GM12864 (cell line): Measurements from ENCODE around the gene DCPS.
"Not testable (repeated sequence)": the region's sequence is repeated elsewhere in the genome, so short reads cannot be mapped to it uniquely, and the experiment has no call there.

Source experiments
- DNase-seq: peaks from one replicate; pipeline ENCODE4 v3.0.0-alpha.2; 2011; ENCODE audit warnings: low read depth
- H3K4me3 ChIP-seq: 2 replicates; pipeline ENCODE4 v1.5.1; 2011; ENCODE audit warnings: mild to moderate bottlenecking, low read depth, low read length, control low read depth
- TF ChIP-seq, protein P1 (sequence below): IDR thresholded peaks from 2 replicates; pipeline ENCODE4 v1.5.1; 2011; ENCODE audit warnings: low read depth, mild to moderate bottlenecking, moderate library complexity, low read length, control low read depth, inconsistent platforms; ENCODE audit errors: missing control alignments

DCPS gene

DNA sequence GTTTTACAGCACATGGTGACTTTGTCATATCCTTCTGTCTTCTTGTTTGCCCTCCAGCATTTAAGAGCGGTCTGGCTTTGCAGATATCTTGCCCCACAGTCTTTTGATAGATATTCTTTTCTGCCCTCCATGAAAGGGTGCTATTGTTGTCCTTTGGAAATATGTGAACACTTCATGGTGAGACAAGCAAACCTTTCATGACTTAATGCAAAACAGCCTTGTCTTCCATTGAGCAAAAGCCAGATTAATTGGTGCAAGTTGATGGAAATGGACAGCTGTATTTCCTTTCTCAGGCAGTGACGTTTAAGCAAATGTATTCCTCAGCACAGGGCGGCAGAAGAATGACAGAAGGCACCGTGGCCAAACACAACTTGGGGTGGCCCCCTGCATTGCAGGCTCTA is 4.4 kb downstream of the DCPS start:
- H3K4me3 ChIP-seq = no peak overlapping the region
- TF ChIP-seq, protein P1, sequence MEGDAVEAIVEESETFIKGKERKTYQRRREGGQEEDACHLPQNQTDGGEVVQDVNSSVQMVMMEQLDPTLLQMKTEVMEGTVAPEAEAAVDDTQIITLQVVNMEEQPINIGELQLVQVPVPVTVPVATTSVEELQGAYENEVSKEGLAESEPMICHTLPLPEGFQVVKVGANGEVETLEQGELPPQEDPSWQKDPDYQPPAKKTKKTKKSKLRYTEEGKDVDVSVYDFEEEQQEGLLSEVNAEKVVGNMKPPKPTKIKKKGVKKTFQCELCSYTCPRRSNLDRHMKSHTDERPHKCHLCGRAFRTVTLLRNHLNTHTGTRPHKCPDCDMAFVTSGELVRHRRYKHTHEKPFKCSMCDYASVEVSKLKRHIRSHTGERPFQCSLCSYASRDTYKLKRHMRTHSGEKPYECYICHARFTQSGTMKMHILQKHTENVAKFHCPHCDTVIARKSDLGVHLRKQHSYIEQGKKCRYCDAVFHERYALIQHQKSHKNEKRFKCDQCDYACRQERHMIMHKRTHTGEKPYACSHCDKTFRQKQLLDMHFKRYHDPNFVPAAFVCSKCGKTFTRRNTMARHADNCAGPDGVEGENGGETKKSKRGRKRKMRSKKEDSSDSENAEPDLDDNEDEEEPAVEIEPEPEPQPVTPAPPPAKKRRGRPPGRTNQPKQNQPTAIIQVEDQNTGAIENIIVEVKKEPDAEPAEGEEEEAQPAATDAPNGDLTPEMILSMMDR = no peak
- no peak for DNase-seq

DNA sequence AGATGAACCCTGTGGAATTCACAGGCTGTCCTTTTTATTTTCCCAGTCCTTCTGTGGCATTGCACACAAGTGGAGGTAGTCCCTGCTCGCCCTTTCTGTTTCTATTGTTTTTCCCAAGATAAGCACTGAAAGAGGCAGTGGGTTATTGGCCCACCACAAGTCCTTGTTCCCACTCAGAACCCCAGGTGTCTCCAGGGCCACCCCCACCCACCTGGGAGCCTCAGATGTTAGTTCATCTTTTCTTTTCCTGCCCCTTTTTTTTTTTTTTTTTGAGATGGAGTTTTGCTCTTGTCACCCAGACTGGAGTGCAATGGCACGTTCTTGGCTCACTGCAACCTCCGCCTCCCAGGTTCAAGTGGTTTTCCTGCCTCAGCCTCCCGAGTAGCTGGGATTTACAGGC is 4.9 kb downstream of the DCPS start:
- not testable (repeated sequence) for H3K4me3 ChIP-seq, DNase-seq

DNA sequence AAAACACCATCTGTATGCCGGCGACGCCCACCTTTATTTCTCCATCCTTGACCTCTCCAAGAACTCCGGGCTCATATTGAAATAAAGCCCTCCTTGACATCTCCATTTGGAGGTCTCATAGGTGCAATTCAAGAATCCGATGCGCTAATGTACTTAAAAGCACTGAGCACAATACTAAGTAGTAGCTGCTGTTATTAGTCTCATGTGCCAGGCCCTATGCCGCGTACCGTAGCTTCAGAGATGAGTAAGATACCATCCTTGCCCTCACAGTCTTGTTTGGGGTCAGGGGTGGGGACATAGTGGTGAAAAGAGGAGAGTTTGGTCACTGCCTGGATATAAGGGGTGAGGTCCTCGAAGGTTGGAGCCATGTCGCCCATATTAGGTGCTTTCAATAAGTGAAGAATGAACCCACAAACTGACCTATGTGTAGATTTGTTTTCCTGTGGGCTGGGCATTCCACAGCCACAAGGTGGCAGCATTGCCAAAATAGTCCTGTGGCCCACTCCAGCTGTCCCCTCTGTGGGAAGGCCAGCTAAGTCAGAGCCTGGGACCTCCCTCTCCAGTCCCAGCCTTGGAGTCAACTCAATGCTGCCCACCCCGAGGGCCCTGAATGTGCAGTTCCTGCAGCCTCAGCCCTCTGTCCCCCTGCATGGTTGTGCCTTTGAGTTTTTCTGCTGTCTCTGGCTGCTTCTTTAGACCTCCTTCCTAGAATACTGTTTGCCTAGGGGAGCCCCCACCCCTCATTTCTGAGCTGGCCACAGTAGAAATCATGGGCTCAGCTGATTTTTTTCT is 6.5 kb downstream of the DCPS start:
- no peak overlapping the region for H3K4me3 ChIP-seq
- TF ChIP-seq, protein P1 = peak; percentile 88
- DNase-seq = no peak

DNA sequence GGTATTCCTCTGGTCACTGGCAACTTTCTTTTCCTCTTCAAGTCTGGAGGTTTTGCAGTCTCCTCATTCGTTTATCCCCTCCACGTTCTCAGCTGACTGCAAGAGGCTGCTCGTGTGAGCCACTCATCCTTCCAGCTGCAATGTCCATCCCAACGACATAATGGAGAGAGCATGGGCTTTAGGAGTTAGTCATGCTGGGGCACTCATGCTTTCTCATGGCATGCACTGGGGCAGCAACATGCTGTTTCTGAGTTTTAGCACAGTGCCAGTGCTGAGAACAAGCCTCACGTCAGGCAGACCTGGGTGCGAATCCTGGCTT is 7.1 kb downstream of the DCPS start:
- DNase-seq = no peak
- no peak overlapping the region for H3K4me3 ChIP-seq
- TF ChIP-seq, protein P1 = no peak

DNA sequence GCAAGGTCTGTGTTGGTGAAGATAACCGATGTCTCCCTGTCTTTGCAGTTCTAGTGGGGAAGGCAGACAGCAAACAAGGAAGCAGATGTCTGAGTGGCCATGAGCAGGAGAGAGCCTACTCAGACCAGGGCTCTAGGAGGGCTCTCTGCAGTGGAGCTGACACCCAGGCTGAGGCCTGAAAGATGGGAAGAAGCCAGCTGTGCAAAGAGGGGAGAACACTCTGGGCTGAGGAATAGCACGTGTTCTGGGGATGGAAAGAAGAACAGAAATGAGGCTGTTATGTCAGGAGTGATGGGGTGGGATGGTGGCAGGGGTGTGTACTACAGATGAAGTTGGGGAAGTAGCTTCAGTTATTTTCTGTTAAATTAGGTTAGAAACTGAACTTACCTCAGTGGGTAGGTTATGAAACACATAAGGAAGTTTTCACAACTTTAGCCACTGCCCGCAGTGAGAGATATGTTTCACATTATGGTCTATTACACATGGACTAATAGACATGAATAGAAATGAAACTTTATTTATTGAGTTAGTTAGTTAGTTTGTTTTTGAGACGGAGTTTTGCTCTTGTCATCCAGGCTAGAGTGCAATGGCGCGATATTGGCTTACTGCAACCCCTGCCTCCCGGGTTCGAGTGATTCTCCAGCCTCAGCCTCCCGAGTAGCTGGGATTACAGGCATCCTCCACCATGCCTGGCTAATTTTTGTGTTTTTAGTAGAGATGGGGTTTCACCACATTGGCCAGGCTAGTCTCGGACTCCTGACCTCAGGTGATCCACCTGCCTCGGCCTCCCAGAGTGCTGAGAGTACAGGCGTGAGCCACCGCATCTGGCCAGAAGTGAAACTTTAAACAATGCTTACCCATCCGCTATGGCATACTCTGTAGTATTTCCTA is 7.8 kb downstream of the DCPS start:
- TF ChIP-seq, protein P1 = peak; percentile 23
- DNase-seq = no peak
- H3K4me3 ChIP-seq = no peak overlapping the region

DNA sequence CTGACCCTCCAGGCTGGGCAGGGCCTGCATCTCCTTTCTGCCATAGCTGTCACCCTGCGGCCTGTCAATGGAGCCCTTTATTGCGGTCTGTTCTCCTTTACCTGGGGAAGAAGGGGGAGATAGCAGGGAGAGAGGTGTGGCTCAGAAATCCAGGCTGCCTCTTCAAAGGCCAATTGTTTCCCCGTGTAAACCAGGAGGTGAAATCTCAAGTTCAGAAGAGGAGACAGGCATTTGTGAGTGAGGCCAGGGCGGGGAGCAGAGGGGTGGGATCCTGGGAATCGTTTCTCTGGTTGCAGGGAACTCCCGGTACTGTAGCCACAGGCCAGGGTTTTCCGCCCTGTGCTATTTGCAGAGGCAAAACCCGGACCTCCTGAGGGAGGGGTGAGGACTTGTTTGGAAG is 9.1 kb downstream of the DCPS start:
- no peak for DNase-seq

DNA sequence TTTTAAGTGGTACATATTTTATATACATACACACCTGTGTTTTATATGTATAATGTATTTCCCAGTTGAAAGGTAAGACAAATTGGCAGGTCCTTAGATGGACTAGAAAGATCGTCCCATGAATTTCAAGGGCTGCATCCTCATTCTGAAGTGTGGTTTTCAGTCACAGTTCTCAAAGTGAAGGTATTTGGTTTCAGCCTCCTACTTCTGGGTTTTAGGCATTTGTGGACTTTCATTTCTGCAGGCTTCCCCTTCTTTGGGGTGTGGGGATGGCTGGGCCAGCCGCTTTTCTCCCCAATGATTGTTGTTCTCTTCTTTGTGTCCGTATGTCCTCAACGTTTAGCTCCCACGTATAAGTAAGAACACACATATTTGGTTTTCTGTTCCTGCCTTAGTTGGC is 10.0 kb downstream of the DCPS start:
- H3K4me3 ChIP-seq = no peak overlapping the region
- TF ChIP-seq, protein P1 = no peak
- DNase-seq = no peak

More for the DNA sequence above, 9.1 kb downstream of the DCPS start:
- H3K4me3 ChIP-seq = no peak overlapping the region
- TF ChIP-seq, protein P1 = no peak
